ENCODE data around the gene ADAM29.
"Not testable (repeated sequence)": the region's sequence is repeated elsewhere in the genome, so short reads cannot be mapped to it uniquely, and the experiment has no call there.

Gene ADAM29

DNA sequence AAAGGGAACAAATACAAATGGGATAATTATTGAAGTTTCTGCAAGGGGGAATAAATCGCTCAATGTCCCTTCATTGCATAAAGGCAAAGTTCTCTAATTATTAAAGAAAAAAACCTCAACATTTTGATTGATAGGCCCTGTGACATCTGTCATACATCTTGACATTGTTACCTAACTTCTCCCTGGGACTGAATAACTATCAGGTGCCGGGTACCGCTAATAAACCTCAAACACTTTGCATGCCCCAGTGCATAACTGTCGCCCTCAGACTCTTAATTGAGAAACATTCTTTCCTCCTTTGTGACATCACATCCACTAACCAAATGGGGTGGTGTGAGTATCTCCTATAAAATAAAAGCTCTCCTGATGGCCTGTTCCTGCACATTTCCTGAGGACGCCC is at the start of gene ADAM29:
Gene ADAM29 (plus strand): TSS at position 301 of the 400 bp plus-strand sequence. CDS start 57,168 bp downstream, outside the sequence.
- DNase-seq: no peak

DNA sequence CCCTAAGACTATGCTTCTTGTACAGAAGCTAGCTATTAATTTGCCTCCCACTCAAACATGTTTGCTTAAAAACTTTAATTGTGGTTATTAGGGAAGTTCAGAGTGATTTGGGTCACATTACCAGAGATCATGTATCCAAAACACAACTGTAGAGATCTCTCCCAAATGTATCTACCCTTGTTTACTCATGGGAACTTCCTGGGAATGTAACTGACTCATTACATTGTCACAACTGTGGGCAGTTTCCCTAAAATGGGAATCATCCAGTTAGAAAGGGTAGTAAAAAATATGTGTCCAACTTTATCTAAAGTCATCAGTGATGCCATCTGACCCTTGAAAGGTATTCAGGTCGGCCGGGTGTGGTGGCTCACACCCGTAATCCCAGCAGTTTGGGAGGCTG is 48.8 kb upstream of the ADAM29 start:
- DNase-seq: no peak

DNA sequence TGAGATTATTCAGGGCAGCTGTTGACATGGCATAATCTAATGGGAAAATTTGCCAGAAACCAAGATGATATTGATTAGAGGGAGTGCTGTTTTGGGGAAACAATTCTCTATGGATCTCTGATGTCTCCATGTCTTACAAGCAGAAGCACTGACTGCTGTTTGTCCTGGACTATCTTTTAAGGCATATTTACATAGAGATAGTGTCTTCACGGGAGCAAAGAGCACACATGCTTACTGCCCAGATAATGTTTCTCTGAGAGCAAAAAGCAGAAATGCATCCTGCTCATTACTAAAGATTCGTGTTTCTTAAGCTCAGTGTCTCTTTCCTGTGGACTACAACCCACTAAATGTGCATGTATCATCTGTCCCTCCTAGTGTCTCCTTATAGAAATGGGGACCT is 47.8 kb upstream of the ADAM29 start:
- DNase-seq: no peak

DNA sequence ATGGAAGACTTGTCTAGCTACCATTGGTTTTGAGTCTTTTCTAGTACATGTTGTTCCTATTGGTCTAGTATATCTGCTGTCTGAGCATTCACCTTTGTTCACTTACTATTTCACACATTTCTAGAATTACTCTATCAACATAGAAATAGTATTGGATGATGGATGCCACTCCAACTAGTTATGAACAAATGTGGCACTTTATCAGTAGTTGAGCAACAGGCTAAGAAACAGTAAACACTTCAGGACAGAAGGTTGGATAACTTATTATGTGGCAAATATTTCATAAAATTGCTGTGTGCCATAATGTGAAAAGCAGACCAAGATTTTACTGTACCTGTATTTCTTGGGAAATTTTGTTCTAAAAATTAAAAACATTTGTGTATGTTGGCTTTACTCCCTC is 46.8 kb upstream of the ADAM29 start:
- DNase-seq: no peak

DNA sequence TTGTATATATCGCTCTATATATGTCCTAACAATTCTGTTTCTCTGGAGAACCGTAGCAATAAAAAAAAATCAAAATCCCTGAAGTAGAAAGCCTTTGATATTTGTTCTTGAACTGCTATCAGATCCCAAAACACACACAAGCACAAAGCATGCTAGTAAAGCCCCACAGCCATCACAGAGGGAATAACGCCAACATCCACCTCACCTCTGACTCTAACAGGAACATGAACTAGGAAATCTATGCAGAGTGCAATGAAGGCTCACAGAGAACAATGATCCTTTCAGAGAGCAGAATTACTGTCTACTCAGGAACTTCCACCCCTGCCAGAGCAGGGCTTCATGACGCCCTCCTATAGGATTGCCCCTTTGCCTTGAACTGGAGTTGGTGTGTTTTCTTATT is 45.0 kb upstream of the ADAM29 start:
- not testable (repeated sequence) for DNase-seq

DNA sequence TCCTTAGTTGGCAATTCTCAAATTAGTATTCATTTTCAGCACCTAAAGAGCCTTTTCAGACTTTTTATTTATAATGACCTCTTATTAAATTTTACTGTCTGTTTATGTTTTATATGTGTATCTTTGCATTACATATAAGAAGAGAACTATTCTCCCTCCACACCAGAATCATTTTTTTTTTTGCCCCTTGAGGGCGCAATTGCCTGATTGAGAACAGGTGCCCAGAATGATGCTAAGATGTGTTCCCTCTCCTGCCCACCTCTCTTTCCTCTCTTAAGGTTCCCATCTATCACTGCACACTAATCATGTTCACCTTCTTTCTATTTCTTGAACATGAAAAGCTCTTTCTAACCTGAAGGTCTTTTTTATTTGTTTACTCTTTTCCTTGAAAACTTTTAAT is 44.2 kb upstream of the ADAM29 start:
- no peak for DNase-seq

DNA sequence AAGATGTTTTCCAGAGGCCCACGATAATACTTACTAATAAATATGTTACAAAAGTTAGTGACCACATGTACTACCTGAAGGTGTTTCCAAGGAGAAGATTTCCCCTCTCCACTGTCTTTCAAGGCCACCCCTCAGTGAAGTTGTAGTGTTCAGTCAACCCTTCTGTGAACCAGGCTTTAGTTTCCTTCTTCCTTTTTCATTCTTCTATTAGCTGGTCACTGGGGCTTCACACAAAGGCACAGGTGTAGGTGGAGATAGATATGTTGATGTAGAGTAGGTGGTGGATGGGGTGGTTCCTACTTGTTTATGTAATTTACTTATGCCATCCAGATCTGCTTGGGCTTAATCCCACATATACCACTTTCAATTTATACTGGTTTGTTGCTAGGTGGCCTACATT is 43.3 kb upstream of the ADAM29 start:
- DNase-seq: no peak

DNA sequence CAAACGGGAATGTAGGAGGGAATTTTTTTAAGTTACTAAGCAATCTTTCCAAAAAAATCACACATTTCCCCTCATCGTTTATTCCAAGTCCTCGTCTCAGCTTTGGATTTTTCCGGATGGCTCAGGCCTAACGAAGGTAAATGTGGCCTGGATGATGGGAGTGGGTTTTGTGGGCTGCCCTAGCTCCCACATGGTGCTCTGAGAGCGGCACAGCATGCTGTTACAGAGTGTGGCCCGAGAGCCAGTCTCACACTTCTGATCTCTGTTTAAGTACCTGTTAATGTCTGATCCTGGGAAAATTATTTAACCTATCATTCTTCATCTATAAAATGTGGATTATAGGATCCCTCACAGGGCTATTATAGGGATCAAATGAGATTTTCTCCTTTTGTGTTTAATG is 38.2 kb upstream of the ADAM29 start:
- DNase-seq: no peak

DNA sequence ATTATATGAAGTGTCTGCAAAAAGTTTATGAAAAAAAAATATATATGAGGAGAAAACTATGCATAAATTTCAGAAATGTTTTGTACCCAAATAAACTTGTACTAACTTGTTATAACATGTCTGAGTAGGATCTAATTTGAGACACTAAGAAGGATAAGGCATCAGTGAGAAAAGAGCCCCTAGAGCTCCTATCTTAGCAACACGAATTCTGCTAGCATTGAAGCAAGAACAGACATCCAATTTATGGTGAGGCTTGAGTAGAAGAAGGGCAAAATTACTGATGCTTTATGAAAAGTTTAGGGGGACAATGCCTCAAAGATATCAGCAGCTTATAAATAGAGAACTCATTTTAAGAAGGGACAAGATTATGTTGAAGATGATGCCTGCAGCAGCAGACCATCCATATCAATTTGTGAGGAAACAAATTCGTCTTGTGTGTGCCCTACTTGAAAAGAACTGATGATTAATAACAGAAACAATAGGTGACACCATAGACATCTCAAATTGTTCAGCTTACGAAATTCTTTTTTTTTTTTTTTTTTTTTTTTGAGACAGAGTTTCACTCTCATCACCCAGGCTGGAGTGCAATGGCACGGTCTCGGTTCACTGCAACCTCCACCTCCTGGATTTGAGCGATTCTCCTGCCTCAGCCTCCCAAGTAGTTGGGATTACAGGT is 35.7 kb upstream of the ADAM29 start:
- no peak for DNase-seq

DNA sequence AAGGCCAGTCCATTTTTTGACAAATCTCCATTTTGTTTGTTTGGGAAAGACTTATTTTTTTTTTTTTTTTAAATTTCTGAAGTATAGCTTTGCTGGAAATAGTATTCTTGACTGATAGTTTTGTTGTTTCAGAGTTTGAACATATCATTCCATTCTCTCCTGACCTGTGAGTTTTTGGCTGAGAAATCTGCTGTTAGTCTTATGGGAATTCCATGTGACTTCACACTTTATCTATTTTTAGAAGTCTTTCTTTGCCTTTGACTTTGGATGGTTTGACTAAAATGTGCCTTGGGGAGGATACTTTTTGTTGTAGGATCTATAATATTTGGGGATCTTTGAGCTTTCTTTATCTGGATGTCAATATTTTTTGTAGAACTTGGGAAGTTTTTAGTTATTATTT is 10.7 kb upstream of the ADAM29 start:
- no peak for DNase-seq

DNA sequence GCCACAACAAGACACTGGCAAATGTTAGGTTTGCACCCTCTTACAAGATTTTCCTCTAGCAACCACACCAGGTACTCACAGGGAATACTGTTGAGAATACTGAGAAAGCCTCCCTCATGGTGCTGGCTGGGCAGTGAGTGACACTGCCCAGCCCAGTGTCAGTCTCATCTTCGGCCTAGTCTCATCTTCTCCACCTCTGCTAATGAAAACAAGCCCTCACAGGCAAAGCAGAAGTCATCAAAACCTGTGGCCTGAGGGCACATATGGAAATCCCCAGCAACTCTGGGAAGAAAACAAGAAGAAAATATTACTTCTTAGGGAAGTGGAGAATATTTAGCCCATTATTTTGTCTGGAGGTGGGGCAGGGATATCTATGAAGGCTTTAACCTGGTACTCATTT is 7.9 kb upstream of the ADAM29 start:
- DNase-seq: no peak

DNA sequence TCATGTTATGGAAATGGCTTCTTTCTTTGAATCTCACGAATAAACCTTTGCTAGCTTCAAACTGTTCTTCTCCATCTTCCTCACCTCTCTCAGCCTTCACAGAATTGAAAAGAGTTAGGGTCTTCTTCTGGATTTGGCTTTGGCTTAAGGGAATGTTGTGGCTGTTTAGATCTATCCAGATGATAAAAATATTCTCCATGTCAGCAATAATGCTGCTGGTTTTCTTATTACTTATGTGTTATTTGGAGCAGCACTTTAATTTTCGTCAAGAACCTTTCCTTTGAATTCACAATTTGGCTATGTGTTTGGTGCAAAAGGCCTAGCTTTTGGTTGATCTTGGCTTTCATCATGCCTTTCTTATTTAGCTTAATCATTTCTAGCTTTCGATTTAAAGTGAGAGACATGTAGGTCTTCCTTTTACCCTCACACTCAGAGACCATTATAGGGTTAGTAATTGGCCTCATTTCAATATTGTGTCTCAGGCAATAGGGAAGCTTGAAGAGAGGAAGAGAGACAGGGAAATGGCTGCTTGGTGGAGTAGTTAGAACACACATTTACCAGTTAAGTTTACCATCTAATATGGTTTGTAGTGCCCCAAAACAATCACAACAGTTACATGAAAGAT is 5.1 kb upstream of the ADAM29 start:
- no peak for DNase-seq

DNA sequence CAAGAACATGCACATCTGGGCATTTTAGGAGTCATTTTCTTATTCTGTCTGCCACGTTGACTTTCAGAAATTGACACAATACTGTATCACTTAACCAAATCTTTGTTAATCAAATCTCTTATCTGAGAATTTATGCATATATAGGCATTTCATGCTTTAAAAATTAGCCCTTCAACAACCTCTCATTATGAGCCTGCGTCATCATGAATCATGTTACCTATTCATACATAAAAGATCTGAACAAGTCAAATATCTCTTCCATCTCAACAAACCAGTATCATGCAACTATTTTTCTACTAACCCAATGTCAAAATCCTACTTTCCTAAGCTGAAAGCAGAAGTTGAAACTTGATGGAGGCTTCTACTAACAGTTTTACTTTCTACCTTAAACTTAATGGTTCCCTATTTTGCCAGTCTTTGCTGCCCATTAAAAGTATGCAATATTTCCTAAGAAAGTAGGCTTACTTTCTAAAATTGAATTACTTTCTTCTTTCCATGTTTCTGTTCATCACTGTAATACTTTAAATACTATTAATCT is 1.8 kb downstream of the ADAM29 start:
- no peak for DNase-seq

DNA sequence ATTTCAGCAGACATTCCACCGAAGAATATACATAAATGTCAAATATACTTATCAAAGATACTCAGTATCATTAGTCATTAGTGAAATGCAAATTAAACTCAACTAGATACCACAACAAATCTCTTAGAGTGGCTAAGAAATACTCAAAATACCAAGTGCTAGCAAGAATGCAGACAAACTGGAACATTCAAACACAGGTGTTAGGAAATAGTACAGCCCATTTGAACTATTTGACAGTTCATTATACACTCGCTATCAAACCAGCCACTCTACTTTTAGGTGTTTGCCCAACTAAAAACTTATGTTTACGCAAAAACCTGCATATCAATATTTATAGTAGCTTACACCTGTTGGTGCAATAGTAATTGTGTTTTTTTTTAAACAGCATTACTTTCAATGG is 8.8 kb downstream of the ADAM29 start:
- DNase-seq: no peak

DNA sequence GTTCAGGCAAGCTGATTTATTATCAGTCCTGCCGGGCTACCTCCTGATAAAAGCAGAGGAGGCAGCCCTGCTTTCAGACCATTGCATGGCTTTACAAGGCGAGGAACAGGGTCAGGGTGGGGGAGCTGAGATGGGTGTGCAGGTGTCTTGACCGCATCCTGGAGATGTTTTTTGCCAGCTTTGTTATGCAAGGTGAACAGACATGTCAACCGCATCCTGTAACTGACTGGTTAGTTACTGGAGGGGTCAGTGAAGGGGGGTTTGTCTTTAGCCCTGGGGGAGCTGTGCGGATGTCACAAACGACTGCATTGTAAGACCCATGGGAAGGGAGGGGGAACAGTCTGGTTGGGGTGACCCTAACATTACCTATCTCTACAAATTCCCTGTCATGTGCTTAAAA is 10.0 kb downstream of the ADAM29 start:
- no peak for DNase-seq

DNA sequence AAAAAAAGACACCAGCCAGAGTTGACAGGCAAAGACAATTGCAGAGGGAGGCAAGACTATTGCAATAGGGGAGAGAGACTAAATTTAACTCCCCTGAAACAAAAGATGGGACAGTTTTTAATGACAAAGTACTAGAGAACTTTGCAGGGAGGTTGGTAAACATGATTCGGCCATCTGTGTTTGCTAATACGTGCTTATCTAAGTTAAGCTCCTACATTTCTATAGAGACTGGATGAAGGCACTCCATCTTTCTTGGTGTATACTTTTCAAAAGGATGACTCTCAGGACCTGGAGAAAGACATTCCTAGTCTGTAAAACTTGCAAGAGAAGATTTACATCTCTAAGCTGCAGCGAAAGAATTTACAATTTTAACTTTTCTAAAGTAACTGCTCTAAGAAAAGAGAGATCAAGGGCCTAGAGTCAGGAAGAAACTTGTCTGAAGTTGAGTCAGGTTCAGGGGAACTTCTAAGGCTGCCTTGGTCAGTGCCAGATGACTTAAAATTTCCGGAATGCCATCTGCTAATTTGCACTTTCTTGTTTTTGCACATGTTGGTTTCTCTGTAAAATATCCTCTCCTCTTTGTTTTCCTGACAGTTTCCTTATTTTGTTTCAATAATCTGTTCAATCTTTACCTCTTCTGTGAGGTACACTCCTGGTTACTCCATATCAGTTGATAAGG is 10.6 kb downstream of the ADAM29 start:
- no peak for DNase-seq

DNA sequence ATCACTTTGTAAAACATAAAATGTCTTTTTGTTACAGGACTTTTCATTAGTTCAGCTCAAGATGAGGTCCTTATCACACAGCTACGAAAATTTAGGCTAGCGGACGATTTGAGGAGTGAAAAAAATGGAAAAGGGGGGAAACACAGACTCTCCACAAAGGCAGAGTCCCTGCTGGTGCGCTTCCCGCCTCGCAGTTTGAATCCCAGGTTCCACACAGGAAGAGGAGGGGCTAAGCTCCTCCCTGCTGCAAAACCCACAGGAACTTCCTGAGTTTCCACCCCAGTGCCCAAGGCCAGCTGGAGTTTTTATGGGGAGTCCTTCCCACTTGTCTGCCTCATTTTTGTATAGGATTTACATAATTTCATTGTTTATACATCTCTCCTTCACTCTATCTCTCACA is 11.2 kb downstream of the ADAM29 start:
- DNase-seq: no peak

DNA sequence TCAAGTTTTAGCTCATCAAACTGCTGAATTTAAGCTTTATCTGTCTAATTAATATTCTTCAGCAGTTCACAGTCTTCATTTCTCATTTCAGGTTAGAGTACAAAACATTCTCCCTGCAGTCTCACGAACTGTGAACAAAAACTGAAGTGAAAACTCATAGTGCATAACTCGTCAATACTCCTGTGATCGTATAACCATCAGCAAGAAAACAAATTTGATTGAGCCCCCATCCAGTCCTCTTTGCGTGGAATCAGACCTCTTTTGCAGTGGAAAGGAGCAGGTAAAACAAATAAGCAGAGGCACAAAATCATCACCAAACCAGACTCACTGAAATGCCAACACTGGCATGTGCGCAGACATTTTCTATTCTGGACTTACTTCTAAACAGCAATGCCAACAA is 12.7 kb downstream of the ADAM29 start:
- no peak for DNase-seq

DNA sequence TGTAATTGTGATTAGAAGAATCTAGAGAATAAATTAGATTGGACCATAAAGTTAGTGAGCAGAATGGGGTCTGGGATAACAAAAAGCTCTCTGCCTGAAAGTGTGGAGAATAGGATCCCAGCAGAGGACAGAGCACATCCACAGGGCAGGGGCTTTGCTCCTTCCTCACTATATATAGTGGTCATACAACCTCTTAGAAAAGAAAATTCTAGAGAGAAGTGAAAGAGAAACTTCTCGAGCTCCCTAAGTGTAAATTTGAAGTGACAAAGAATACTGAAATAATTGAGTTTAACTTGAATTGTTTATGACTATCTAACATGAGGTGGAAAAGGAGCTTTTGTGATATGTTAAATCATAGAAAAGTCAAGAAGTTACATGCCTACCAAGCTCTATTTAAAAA is 14.9 kb downstream of the ADAM29 start:
- no peak for DNase-seq

DNA sequence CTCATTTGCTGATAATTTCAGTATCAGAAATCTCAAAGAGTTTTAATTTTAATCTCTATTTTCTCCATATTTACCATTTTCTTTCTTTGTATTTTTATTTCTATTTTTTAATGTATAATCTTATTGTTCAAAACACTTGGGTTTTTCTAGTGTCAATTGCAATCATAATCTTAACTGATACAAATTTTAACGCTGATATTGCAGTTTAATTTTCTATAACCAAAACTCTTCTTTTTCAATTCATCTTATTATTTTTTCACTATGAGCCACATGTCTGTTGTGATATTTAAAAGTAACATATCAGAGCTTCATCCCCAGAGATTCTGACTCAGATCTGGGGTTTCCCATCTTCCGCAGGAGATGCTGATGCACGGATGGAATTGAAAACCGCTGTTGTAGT is 16.2 kb downstream of the ADAM29 start:
- DNase-seq: no peak

DNA sequence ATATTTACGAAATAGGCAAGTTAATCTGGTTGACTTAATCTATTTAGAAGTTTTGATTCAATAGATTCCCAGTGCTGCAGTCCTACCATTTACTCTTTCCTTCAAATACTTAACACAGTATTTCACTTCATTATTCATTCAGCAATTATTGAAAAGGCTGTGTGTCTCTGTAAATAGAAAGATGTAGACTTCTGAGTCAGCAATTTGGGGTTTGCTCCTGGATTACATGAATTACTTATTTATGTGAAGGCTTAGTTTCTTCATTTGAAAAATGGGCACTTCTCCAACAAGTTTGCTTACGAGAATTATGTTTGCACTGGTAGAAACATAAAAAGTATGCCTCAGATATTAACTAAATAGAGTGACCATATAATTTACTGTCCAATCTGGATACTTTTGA is 17.4 kb downstream of the ADAM29 start:
- DNase-seq: no peak

DNA sequence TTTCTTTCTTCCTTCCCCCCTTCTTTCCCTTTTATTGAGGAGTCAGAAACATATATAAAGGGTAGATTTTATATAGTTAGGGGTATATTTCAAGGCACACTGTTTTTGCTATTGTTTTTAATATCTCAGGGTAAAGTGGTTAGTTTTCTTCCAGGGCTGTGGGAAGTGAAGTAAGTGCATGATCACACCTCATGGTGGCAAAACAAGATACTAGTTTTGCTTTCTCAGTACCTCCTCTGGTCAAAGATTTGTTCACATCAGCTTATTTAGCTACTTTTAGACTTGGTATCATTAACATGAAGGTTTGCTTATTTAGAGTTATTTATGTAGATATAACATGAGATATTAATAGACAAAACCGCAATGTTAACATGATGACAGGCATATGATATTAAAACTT is 21.8 kb downstream of the ADAM29 start:
- no peak for DNase-seq

DNA sequence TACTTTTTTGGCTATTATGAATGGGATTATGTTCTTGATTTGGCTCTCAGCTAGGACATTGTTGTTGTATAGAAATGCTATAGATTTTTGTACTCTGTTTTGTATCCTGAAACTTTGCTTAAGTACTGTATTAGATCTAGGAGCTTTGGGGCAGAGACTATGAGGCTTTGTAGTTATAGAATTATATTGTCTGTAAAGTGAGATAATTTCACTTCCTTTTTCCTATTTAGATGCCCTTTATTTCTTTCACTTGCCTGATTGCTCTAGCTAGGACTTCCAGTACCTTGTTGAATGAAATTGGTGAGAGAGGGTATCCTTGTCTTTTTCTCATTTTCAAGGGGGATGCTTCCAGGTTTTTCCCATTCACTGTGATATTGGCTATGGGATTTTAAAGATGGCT is 28.1 kb downstream of the ADAM29 start:
- DNase-seq: no peak

DNA sequence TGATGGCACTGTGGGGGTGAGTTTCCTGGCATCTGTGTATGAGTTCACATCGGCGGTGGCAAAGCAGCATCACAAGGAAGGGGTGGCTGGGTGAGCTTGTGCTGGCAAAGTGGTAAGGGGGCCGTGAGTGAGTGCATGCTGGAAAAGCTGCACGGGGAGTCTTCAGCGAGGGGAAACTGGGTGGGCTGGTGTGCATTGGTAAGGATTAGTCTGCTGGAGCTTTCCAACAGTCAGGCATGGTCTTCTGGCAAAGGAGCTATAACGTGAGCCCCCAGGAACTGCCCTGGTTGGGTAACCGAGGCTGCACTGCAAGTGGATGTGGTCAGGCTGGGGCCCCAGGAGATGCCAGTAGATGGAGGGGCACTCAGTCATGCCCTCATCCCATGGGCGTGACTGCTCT is 30.7 kb downstream of the ADAM29 start:
- DNase-seq: no peak

All from activated CD4-positive, alpha-beta T cell treated with anti-CD3 and anti-CD28 coated beads for 48 hours (primary cell).